CD4-positive, alpha-beta T cell treated with Interleukin-17A for 1 hour (primary cell): ENCODE data around the gene C2CD3.

Experiments used
- DNase-seq: peaks from one replicate; pipeline ENCODE4 v3.0.0-alpha.2; 2020

Gene C2CD3

GRCh38 chr11:74057249-74058151 is 113.3 kb downstream of the C2CD3 start:
- DNase-seq: no peak

GRCh38 chr11:74055938-74056337 is 114.9 kb downstream of the C2CD3 start:
- DNase-seq: no peak

GRCh38 chr11:74050465-74050864 is 120.3 kb downstream of the C2CD3 start:
- no peak for DNase-seq

- no peak for DNase-seq
Measured at GRCh38 chr11:74048993-74049392, 121.8 kb downstream of the C2CD3 start.

GRCh38 chr11:74044538-74044937 is 126.3 kb downstream of the C2CD3 start:
- DNase-seq: no peak

GRCh38 chr11:74043450-74043849 is 127.4 kb downstream of the C2CD3 start:
- no peak for DNase-seq

- DNase-seq: no peak
Measured at GRCh38 chr11:74037309-74037708, 133.5 kb downstream of the C2CD3 start.

GRCh38 chr11:74035264-74035663 is 135.5 kb downstream of the C2CD3 start:
- no peak for DNase-seq

GRCh38 chr11:74033046-74033445 is 137.8 kb downstream of the C2CD3 start:
- peak; percentile 38 for DNase-seq

- DNase-seq: no peak
Measured at GRCh38 chr11:74030723-74031676, 139.8 kb downstream of the C2CD3 start.

GRCh38 chr11:74025467-74026166 is 145.2 kb downstream of the C2CD3 start:
- DNase-seq: no peak

GRCh38 chr11:74024261-74025029 is 146.4 kb downstream of the C2CD3 start:
- DNase-seq: no peak

GRCh38 chr11:74023276-74023675 is 147.5 kb downstream of the C2CD3 start:
- no peak for DNase-seq

GRCh38 chr11:74022546-74022945 is 148.3 kb downstream of the C2CD3 start:
- no peak for DNase-seq

GRCh38 chr11:74021998-74022397 is 148.8 kb downstream of the C2CD3 start:
- DNase-seq: no peak

GRCh38 chr11:74020539-74020938 is 150.3 kb downstream of the C2CD3 start:
- no peak for DNase-seq

GRCh38 chr11:74019860-74020259 is 150.9 kb downstream of the C2CD3 start:
- DNase-seq: peak; percentile 44

- no peak for DNase-seq
Measured at GRCh38 chr11:74019104-74019738, 151.6 kb downstream of the C2CD3 start.

GRCh38 chr11:74018331-74019005 is 152.3 kb downstream of the C2CD3 start:
- no peak for DNase-seq

- DNase-seq: no peak
Measured at GRCh38 chr11:74017631-74018030, 153.2 kb downstream of the C2CD3 start.
